ENCODE measurements around the gene C19orf47. TPM values are rescaled to one million over a fixed set of nuclear protein-coding genes. Genes with fewer than 3 reads are reported as not detected.

Gene C19orf47
- total RNA-seq, 2 experiments from 2014 or later = 15.6 to 33.8 TPM

GRCh38 chr19:40363069-40363468 lies 14.9 kb upstream of the C19orf47 start:
- no TSS peak for BruUV-seq (replicated peaks)
- Histone ChIP-seq H3K9me2 (ENCODE audit: insufficient read depth, low read length) (no peaks in the 10 kb centered on the region), H3K79me2 (ENCODE audit: insufficient read depth, low read depth, low read length) (no peaks in the 10 kb centered on the region), H3K36me3 (ENCODE audit: insufficient read depth, low read length) (no peaks in the 10 kb centered on the region), H3K4me1 (ENCODE audit: insufficient read depth, low read length, poor library complexity, severe bottlenecking) (peaks cover 32% of the 10 kb centered on the region), H3K4me2 (ENCODE audit: low read length) (no peak overlapping the region), H3K4me3 (ENCODE audit: low read depth, low read length, poor library complexity, severe bottlenecking) (no peak overlapping the region), H3K27ac (ENCODE audit: low read depth, low read length, poor library complexity, severe bottlenecking) (no peak overlapping the region), H4K20me1 (ENCODE audit: insufficient read depth, low read length) (no peaks in the 10 kb centered on the region), H3K9me3 (ENCODE audit: low read length) (no peaks in the 10 kb centered on the region), H2AFZ (ENCODE audit: low read length) (no peak overlapping the region)
- no peak for DNase-seq (ENCODE audit: low spot score)
- ChIA-PET CTCF (ENCODE audit: unreplicated experiment) (no interaction called here), POLR2A (no interaction called here)
- intact Hi-C loops (cut with micrococcal nuclease; ENCODE audit: unreplicated experiment) = no loop called here
- no peak for TF ChIP-seq CTCF (conservative IDR thresholded peaks at IDR 0.05; ENCODE audit: low read length)
- TF ChIP-seq EZH2phosphoT487 (IDR thresholded peaks at IDR 0.05; ENCODE audit: borderline replicate concordance, low read depth, low read length) = no peak

- H2AFZ ChIP-seq (ENCODE audit: low read length) = no peak overlapping the region
- no peak overlapping the region for H3K4me3 ChIP-seq (ENCODE audit: low read depth, low read length, poor library complexity, severe bottlenecking)
- no peaks in the 10 kb centered on the region for H3K79me2 ChIP-seq (ENCODE audit: insufficient read depth, low read depth, low read length)
- H3K9me3 ChIP-seq (ENCODE audit: low read length) = no peaks in the 10 kb centered on the region
- H3K36me3 ChIP-seq (ENCODE audit: insufficient read depth, low read length) = no peaks in the 10 kb centered on the region
- H3K27ac ChIP-seq (ENCODE audit: low read depth, low read length, poor library complexity, severe bottlenecking) = no peak overlapping the region
- no peaks in the 10 kb centered on the region for H3K9me2 ChIP-seq (ENCODE audit: insufficient read depth, low read length)
- no peak for TF ChIP-seq EZH2phosphoT487 (IDR thresholded peaks at IDR 0.05; ENCODE audit: borderline replicate concordance, low read depth, low read length)
- TF ChIP-seq CTCF (conservative IDR thresholded peaks at IDR 0.05; ENCODE audit: low read length) = no peak
- DNase-seq (ENCODE audit: low spot score) = no peak
- CTCF ChIA-PET (ENCODE audit: unreplicated experiment) = no interaction called here
- H3K4me2 ChIP-seq (ENCODE audit: low read length) = no peak overlapping the region
- H3K4me1 ChIP-seq (ENCODE audit: insufficient read depth, low read length, poor library complexity, severe bottlenecking) = peaks cover 41% of the 10 kb centered on the region
- intact Hi-C loops (cut with micrococcal nuclease; ENCODE audit: unreplicated experiment) = no loop called here
- no peaks in the 10 kb centered on the region for H4K20me1 ChIP-seq (ENCODE audit: insufficient read depth, low read length)
- BruUV-seq (replicated peaks) = no TSS peak
- POLR2A ChIA-PET = no interaction called here
These were observed 14.0 kb upstream of the C19orf47 start for GRCh38 chr19:40362160-40362559.

GRCh38 chr19:40360708-40361241 lies 12.6 kb upstream of the C19orf47 start:
- no peak overlapping the region for H3K27ac ChIP-seq (ENCODE audit: low read depth, low read length, poor library complexity, severe bottlenecking)
- no TSS peak for BruUV-seq (replicated peaks)
- TF ChIP-seq EZH2phosphoT487 (IDR thresholded peaks at IDR 0.05; ENCODE audit: borderline replicate concordance, low read depth, low read length) (no peak), CTCF (conservative IDR thresholded peaks at IDR 0.05; ENCODE audit: low read length) (no peak)
- no peak for DNase-seq (ENCODE audit: low spot score)
- H3K9me3 ChIP-seq (ENCODE audit: low read length) = no peaks in the 10 kb centered on the region
- ChIA-PET POLR2A (interaction anchor here (0.6 kb wide), 1 partner anchor 24 kb away, joined by 4 read pairs; no protein-coding TSS in a partner anchor), CTCF (ENCODE audit: unreplicated experiment) (no interaction called here)
- H3K4me1 ChIP-seq (ENCODE audit: insufficient read depth, low read length, poor library complexity, severe bottlenecking) = peaks cover 51% of the 10 kb centered on the region
- H3K4me2 ChIP-seq (ENCODE audit: low read length) = no peak overlapping the region
- H3K9me2 ChIP-seq (ENCODE audit: insufficient read depth, low read length) = no peaks in the 10 kb centered on the region
- no peaks in the 10 kb centered on the region; the same call in 1 of the 2 replicates for H3K79me2 ChIP-seq (ENCODE audit: insufficient read depth, low read depth, low read length)
- H3K36me3 ChIP-seq (ENCODE audit: insufficient read depth, low read length) = no peaks in the 10 kb centered on the region
- intact Hi-C loops (cut with micrococcal nuclease; ENCODE audit: unreplicated experiment) = no loop called here
- H2AFZ ChIP-seq (ENCODE audit: low read length) = no peak overlapping the region
- no peak overlapping the region for H3K4me3 ChIP-seq (ENCODE audit: low read depth, low read length, poor library complexity, severe bottlenecking)
- H4K20me1 ChIP-seq (ENCODE audit: insufficient read depth, low read length) = no peaks in the 10 kb centered on the region

Measured in OCI-LY7 (cell line).